ENCODE measurements around the gene ZBTB32.

The ZBTB32 gene

DNA sequence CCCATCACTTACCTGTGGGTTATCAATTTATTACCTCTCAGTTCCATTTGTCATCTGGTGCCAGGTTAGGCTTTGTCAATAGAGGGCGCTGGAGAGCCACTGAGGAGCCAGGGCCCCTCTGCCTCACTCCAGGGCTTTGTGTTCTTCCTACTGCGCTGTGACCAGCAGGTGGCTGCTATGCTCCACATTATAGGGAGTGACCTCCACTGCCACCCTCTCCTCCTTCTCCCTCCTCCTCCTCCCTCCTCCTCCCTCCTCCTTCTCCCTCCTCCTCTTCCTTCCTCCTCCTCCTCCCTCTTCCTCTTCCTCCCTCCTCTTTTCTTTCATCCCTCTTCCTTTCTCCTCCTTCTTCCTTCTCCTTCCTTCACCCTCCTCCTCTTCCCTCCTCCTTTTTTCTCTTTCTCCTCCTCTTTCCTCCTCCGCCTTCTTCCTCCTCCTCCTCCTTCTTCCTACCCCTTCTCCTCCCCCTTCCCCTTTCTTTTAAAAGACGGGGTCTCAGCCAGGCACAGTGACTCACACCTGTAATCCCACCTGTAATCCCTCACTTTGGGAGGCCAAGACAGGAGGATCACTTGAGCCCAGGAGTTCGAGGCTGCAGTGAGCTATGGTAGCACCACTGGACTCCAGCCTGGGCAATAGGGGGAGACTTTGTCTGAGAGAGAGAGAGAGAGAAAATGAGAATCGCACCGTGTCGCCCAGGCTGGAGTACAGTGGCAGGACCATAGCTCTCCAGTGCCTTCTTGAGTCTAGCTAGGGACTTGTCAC, 10.3 kb upstream of the ZBTB32 start (continued):
- TF ChIP-seq ZBTB17 (tag by site-specific recombination; IDR thresholded peaks at IDR 0.05) (peak; percentile 64), ZNF404 (tag by site-specific recombination; IDR thresholded peaks at IDR 0.05) (no peak), ZNF610 (tag by site-specific recombination; IDR thresholded peaks at IDR 0.05; ENCODE audit: borderline replicate concordance) (peak; percentile 71; the same call in 1 of the 2 replicates), MEIS1 (CRISPR knock-in tag; IDR thresholded peaks at IDR 0.05; ENCODE audit: borderline replicate concordance) (no peak), SALL2 (tag by site-specific recombination; IDR thresholded peaks at IDR 0.05; ENCODE audit: borderline replicate concordance) (0 out of 2 replicates have a peak, but pooled peaks have one; percentile 72), ZNF530 (tag by site-specific recombination; IDR thresholded peaks at IDR 0.05; ENCODE audit: low read depth) (peak; percentile 80; the same call in 1 of the 2 replicates), GLI4 (tag by site-specific recombination; IDR thresholded peaks at IDR 0.05) (no peak), ZNF544 (tag by site-specific recombination; IDR thresholded peaks at IDR 0.05) (no peak), ZNF416 (tag by site-specific recombination; IDR thresholded peaks at IDR 0.05) (no peak), GFI1B (tag by site-specific recombination; IDR thresholded peaks at IDR 0.05) (no peak), ZNF19 (tag by site-specific recombination; IDR thresholded peaks at IDR 0.05; ENCODE audit: low read depth) (no peak), ZNF843 (tag by site-specific recombination; IDR thresholded peaks at IDR 0.05) (no peak; the same call in none of the 2 replicates), ZNF777 (tag by site-specific recombination; IDR thresholded peaks at IDR 0.05; ENCODE audit: borderline replicate concordance) (no peak), ZNF501 (tag by site-specific recombination; IDR thresholded peaks at IDR 0.05) (peak; percentile 98), KLF7 (tag by site-specific recombination; IDR thresholded peaks at IDR 0.05; ENCODE audit: borderline replicate concordance) (peak; percentile 81)
- TF ChIP-seq, protein P1, sequence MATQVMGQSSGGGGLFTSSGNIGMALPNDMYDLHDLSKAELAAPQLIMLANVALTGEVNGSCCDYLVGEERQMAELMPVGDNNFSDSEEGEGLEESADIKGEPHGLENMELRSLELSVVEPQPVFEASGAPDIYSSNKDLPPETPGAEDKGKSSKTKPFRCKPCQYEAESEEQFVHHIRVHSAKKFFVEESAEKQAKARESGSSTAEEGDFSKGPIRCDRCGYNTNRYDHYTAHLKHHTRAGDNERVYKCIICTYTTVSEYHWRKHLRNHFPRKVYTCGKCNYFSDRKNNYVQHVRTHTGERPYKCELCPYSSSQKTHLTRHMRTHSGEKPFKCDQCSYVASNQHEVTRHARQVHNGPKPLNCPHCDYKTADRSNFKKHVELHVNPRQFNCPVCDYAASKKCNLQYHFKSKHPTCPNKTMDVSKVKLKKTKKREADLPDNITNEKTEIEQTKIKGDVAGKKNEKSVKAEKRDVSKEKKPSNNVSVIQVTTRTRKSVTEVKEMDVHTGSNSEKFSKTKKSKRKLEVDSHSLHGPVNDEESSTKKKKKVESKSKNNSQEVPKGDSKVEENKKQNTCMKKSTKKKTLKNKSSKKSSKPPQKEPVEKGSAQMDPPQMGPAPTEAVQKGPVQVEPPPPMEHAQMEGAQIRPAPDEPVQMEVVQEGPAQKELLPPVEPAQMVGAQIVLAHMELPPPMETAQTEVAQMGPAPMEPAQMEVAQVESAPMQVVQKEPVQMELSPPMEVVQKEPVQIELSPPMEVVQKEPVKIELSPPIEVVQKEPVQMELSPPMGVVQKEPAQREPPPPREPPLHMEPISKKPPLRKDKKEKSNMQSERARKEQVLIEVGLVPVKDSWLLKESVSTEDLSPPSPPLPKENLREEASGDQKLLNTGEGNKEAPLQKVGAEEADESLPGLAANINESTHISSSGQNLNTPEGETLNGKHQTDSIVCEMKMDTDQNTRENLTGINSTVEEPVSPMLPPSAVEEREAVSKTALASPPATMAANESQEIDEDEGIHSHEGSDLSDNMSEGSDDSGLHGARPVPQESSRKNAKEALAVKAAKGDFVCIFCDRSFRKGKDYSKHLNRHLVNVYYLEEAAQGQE (tag by site-specific recombination; IDR thresholded peaks at IDR 0.05): peak; percentile 56
- TF ChIP-seq, protein P2, sequence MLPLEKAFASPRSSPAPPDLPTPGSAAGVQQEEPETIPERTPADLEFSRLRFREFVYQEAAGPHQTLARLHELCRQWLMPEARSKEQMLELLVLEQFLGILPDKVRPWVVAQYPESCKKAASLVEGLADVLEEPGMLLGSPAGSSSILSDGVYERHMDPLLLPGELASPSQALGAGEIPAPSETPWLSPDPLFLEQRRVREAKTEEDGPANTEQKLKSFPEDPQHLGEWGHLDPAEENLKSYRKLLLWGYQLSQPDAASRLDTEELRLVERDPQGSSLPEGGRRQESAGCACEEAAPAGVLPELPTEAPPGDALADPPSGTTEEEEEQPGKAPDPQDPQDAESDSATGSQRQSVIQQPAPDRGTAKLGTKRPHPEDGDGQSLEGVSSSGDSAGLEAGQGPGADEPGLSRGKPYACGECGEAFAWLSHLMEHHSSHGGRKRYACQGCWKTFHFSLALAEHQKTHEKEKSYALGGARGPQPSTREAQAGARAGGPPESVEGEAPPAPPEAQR (tag by site-specific recombination; IDR thresholded peaks at IDR 0.05): peak; percentile 84; the same call in 1 of the 2 replicates
- TF ChIP-seq, protein P3, sequence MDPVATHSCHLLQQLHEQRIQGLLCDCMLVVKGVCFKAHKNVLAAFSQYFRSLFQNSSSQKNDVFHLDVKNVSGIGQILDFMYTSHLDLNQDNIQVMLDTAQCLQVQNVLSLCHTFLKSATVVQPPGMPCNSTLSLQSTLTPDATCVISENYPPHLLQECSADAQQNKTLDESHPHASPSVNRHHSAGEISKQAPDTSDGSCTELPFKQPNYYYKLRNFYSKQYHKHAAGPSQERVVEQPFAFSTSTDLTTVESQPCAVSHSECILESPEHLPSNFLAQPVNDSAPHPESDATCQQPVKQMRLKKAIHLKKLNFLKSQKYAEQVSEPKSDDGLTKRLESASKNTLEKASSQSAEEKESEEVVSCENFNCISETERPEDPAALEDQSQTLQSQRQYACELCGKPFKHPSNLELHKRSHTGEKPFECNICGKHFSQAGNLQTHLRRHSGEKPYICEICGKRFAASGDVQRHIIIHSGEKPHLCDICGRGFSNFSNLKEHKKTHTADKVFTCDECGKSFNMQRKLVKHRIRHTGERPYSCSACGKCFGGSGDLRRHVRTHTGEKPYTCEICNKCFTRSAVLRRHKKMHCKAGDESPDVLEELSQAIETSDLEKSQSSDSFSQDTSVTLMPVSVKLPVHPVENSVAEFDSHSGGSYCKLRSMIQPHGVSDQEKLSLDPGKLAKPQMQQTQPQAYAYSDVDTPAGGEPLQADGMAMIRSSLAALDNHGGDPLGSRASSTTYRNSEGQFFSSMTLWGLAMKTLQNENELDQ (tag by site-specific recombination; IDR thresholded peaks at IDR 0.05; ENCODE audit: low read depth): no peak
- TF ChIP-seq, protein P4, sequence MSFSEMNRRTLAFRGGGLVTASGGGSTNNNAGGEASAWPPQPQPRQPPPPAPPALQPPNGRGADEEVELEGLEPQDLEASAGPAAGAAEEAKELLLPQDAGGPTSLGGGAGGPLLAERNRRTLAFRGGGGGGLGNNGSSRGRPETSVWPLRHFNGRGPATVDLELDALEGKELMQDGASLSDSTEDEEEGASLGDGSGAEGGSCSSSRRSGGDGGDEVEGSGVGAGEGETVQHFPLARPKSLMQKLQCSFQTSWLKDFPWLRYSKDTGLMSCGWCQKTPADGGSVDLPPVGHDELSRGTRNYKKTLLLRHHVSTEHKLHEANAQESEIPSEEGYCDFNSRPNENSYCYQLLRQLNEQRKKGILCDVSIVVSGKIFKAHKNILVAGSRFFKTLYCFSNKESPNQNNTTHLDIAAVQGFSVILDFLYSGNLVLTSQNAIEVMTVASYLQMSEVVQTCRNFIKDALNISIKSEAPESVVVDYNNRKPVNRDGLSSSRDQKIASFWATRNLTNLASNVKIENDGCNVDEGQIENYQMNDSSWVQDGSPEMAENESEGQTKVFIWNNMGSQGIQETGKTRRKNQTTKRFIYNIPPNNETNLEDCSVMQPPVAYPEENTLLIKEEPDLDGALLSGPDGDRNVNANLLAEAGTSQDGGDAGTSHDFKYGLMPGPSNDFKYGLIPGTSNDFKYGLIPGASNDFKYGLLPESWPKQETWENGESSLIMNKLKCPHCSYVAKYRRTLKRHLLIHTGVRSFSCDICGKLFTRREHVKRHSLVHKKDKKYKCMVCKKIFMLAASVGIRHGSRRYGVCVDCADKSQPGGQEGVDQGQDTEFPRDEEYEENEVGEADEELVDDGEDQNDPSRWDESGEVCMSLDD (tag by site-specific recombination; IDR thresholded peaks at IDR 0.05): 0 out of 2 replicates have a peak, but pooled peaks have one; percentile 59
- TF ChIP-seq, protein P5, sequence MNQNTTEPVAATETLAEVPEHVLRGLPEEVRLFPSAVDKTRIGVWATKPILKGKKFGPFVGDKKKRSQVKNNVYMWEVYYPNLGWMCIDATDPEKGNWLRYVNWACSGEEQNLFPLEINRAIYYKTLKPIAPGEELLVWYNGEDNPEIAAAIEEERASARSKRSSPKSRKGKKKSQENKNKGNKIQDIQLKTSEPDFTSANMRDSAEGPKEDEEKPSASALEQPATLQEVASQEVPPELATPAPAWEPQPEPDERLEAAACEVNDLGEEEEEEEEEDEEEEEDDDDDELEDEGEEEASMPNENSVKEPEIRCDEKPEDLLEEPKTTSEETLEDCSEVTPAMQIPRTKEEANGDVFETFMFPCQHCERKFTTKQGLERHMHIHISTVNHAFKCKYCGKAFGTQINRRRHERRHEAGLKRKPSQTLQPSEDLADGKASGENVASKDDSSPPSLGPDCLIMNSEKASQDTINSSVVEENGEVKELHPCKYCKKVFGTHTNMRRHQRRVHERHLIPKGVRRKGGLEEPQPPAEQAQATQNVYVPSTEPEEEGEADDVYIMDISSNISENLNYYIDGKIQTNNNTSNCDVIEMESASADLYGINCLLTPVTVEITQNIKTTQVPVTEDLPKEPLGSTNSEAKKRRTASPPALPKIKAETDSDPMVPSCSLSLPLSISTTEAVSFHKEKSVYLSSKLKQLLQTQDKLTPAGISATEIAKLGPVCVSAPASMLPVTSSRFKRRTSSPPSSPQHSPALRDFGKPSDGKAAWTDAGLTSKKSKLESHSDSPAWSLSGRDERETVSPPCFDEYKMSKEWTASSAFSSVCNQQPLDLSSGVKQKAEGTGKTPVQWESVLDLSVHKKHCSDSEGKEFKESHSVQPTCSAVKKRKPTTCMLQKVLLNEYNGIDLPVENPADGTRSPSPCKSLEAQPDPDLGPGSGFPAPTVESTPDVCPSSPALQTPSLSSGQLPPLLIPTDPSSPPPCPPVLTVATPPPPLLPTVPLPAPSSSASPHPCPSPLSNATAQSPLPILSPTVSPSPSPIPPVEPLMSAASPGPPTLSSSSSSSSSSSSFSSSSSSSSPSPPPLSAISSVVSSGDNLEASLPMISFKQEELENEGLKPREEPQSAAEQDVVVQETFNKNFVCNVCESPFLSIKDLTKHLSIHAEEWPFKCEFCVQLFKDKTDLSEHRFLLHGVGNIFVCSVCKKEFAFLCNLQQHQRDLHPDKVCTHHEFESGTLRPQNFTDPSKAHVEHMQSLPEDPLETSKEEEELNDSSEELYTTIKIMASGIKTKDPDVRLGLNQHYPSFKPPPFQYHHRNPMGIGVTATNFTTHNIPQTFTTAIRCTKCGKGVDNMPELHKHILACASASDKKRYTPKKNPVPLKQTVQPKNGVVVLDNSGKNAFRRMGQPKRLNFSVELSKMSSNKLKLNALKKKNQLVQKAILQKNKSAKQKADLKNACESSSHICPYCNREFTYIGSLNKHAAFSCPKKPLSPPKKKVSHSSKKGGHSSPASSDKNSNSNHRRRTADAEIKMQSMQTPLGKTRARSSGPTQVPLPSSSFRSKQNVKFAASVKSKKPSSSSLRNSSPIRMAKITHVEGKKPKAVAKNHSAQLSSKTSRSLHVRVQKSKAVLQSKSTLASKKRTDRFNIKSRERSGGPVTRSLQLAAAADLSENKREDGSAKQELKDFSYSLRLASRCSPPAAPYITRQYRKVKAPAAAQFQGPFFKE (tag by site-specific recombination; IDR thresholded peaks at IDR 0.05; ENCODE audit: borderline replicate concordance): no peak

All from HEK293 (cell line).